GM10266 (cell line): ENCODE data around the gene ADAM21.
"Not testable (repeated sequence)": the region's sequence is repeated elsewhere in the genome, so short reads cannot be mapped to it uniquely, and the experiment has no call there.

ENCODE experiments used
- DNase-seq: peaks from one replicate; pipeline ENCODE4 v3.0.0; 2012; ENCODE audit errors: extremely low spot score
- CTCF ChIP-seq: IDR thresholded peaks from 2 replicates; pipeline ENCODE4 v1.5.1; 2012; ENCODE audit warnings: mild to moderate bottlenecking, low read depth; ENCODE audit not compliant: control insufficient read depth, insufficient read depth; ENCODE audit errors: missing control alignments

Gene ADAM21

GRCh38 chr14:70472253-70473159 is 20.5 kb downstream of the ADAM21 start:
- DNase-seq = peak; percentile 62
- TF ChIP-seq CTCF = no peak

GRCh38 chr14:70473825-70474224 is 21.9 kb downstream of the ADAM21 start:
- no peak for TF ChIP-seq CTCF
- DNase-seq = no peak

- DNase-seq = not testable (repeated sequence)
Measured at GRCh38 chr14:70475459-70475858, 23.5 kb downstream of the ADAM21 start.

GRCh38 chr14:70477356-70478105 is 25.6 kb downstream of the ADAM21 start:
- not testable (repeated sequence) for DNase-seq

DNA sequence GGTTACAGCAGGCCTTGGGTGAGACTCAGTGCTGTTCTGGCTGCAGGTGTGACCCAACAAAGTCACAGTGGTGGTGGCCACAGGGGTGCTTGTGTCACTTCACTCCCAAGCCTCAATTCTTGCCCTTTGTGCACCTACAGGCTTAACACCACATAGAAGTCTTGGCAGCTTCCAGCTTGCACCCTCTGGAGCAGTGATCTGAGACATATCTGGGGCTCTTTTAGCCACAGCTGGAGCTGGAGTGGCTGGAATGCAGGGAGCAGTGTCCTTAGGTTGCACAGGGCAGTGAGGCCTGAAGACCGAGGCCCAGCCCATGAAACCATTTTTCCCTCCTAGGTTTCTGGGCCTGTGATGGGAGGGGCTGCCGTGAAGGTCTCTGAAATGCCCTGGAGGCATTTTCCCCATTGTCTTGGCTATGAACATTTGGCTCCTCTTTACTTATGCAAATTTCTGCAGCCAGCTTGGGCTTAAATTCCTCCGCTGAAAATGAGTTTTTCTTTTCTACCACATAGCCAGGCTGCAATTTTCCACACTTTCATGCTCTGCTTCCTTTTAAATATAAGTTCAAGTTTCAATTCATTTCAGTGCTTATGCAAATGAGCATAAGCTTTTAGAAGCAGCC is 37.7 kb downstream of the ADAM21 start:
- DNase-seq = no peak
- TF ChIP-seq CTCF = no peak

GRCh38 chr14:70498191-70498590 is 46.2 kb downstream of the ADAM21 start:
- no peak for TF ChIP-seq CTCF
- DNase-seq = no peak
